HG02610 (cell line): Measurements from ENCODE around the gene FUT9.

Experiments
- ATAC-seq: cut with Tn5 transposase; IDR thresholded peaks from one replicate; pipeline ENCODE4 v1.9.1; 2021; ENCODE audit warnings: mild to moderate bottlenecking, moderate library complexity; ENCODE audit not compliant: unreplicated experiment

The FUT9 gene

GRCh38 chr6:96065213-96065612, 49.4 kb downstream of the FUT9 start:
- no peak for ATAC-seq

DNA sequence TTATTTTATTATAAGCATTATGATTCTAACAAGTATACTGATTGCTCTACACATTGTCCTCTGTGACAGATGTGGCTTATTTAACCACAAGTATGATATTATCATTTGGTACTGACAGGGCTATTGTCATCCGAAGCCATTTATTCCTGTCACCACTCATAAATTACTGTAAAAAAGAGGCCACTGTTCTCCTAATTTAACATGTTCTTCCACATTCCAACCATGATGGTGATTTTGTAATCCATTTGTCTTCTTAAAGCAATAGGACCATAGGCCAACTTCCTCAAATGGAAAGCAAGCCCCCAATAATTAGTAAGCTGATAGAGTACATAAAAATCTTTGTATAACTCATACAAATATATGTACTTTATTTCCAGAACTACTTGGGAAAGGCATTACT, 50.6 kb downstream of the FUT9 start:
- no peak for ATAC-seq

- no peak for ATAC-seq
Observed at GRCh38 chr6:96073555-96073954, 57.8 kb downstream of the FUT9 start.

DNA sequence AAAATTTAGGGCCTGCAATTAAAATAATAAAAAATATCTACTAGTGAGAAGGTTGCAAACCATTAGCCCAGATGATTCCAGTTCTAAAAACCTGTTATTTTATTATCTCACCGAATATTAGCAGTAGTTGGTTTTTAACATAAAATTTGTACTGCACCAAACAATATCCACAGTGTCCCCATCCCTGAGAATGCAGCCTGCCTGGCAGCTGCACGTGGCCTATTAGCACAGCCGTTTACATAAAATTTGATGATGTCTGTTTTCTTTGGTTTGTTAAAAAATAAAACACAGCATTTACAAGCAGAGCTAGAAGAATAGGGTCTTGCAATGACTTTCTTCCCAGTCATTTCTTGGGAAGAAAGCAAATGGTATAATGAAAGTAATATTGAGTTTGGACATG, 58.2 kb downstream of the FUT9 start:
- ATAC-seq, result no peak

GRCh38 chr6:96075826-96076225, 60.1 kb downstream of the FUT9 start:
- ATAC-seq, result no peak

DNA sequence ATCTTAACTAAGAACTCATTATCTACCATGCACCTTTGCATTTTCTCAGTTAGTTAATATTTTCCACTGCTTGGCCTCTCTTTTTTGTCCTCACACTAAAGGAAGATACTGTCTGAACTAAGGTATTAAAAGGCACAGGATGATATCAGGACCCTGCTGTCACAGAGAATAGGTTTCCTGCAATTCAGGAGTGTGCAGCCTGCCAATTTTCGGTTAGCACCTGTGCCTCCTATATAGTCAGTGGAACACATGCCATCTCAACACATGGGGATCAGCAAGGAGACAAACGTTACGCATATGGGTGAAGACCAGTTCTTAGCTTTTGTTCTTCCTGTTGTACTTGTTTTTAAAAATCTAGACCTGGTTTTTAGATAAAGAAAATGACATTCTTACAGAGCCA, 71.0 kb downstream of the FUT9 start:
- ATAC-seq, result no peak

GRCh38 chr6:96089173-96089572, 73.4 kb downstream of the FUT9 start:
- ATAC-seq, result no peak

- no peak for ATAC-seq
Observed at GRCh38 chr6:96094077-96094476, 78.3 kb downstream of the FUT9 start.

DNA sequence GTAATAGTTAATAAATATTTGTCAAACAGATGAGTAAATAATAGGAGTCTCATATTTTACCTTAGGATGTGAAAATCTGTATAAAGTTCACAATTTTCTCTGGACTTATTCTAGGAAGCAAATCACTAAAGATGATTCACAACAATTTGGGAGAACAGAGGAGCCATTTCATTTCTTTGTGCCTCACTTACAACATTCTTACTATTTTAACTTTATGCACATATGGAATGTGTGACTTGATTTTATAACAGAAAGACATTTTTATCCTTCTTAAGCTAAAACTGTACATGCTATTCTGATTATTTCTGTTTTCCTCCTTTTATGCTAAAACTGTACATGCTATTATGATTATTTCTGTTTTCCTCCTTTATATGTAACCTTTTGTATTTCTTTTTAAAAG, 83.3 kb downstream of the FUT9 start:
- ATAC-seq, result no peak

DNA sequence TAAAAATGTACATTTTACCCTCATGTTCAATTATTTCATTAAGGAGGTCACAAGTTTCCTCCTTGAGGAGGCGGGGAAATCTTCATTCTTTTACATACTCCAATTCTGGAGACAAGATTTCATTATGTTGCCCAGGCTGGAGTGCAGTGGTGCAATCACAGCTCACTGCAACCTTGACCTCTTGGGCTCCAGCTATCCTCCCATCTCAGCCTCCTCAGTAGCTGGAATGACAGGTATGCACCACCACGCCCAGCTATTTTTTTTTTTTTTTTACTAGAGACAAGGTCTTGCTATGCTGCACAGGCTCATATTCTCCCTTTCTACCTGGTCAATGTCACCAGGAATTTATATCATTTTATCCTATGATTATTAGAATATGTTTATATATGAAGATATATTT, 85.8 kb downstream of the FUT9 start:
- no peak for ATAC-seq

DNA sequence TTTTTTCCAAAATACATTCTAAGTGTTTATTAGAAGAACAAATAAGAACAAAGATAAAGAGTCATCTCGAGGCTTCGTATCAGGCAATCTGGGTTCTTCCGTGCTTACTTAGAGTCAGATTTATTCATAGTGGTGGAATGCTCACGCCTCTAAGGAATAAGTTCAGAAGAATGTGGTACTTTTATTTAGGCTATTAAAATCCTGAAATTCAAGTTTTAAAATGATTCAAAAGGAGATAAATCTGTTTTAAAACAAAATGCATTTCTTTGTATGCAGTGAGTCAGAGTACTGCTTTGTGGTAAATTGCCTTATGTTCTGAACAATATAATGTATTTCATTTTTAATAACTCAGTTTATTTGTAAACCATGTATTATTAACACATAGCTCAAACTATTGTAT, 89.1 kb downstream of the FUT9 start:
- ATAC-seq, result no peak

- no peak for ATAC-seq
Observed at GRCh38 chr6:96110878-96111277, 95.1 kb downstream of the FUT9 start.

GRCh38 chr6:96116674-96117073, 100.9 kb downstream of the FUT9 start:
- no peak for ATAC-seq

GRCh38 chr6:96124778-96125177, 109.0 kb downstream of the FUT9 start:
- no peak for ATAC-seq

DNA sequence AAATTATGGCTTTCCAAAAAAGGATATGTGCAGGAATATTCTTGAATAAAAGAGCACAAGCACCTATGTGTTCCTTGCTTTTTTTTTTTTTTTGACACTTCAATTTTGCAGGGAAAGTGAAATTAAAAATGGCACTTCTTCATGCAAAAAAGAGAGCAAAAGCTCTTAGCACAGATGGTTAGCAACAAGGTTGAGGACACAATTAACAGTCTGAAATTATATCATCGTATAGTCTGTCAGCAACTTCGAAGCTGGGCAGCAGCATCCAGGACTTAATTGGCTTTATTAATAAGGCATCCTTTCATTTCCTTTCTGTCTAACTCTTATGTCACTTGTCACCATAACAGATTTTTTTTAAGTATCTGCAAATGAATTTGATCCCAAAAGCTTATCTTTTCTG, 122.6 kb downstream of the FUT9 start:
- ATAC-seq, result no peak

GRCh38 chr6:96142142-96142541, 126.4 kb downstream of the FUT9 start:
- ATAC-seq, result no peak

DNA sequence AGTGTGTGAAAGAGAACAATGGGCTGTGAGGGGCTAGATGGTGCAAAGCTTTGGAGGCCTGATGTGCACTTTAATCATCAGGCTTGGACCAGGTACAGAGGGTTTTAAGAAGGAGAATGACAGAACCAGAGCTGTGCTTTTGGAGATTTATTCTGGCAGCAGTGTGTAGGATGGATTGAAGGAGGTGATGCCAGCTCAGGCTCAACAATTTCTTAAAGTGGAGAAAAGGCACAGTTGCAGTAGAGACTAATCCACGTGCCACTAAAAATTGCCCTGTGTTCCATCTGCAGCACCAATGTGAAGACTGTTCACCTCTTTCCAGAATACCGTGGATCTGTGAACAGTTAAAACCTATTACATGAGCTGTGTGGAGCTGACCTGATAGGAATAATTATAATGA, 134.7 kb downstream of the FUT9 start:
- ATAC-seq, result no peak

- ATAC-seq, result no peak
Observed at GRCh38 chr6:96151707-96152106, 135.9 kb downstream of the FUT9 start.

- ATAC-seq, result no peak
Observed at GRCh38 chr6:96152114-96152708, 136.4 kb downstream of the FUT9 start.

DNA sequence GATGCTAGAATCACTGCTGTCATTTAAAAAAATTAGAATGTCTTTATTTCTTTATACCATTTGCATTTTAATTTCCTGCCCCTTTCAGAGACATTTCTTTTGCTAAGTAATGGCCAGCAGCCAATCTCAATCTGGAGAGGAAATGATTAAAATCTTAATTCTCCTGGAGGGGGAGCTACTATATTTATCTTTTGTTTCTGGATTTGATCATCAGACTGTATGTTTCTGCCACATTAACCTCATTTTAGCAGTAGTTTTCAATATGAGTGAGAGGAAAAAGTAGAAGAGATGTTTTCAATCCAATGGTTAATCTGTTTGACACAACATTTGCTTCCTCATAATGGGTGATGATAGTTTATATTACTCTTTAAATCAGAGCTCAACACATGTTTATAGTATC, 138.0 kb downstream of the FUT9 start:
- ATAC-seq, result no peak

GRCh38 chr6:96156425-96156824, 140.7 kb downstream of the FUT9 start:
- no peak for ATAC-seq

- ATAC-seq, result peak; percentile 93
Observed at GRCh38 chr6:96157018-96157565, 141.3 kb downstream of the FUT9 start.

- no peak for ATAC-seq
Observed at GRCh38 chr6:96162711-96163120, 146.9 kb downstream of the FUT9 start.
